Spleen (tissue), 7 donors: ENCODE data around the gene DHDH.

Experiments
- POLR2A ChIP-seq, 3 donors: fragments of 450-650 bp; IDR thresholded peaks; one replicate each; pipeline ENCODE4 v1.5.1; 2017; ENCODE audit warnings: antibody characterized with exemption in 3 of 3, mild to moderate bottlenecking in 1 of 3
- POLR2AphosphoS5 ChIP-seq, 3 donors: sonication (generic); formaldehyde crosslinking; IDR thresholded peaks; one replicate each; pipeline ENCODE4 v1.5.1; 2017; ENCODE audit warnings: antibody characterized with exemption in 3 of 3
- TF ChIP-seq, protein P1 (sequence below), 11 experiments: fragments of 200-600 bp in 7 of 11; fragments of 450-650 bp in 4 of 11; sonication (generic) in 4 of 11; IDR thresholded peaks in 8 of 11; conservative IDR thresholded peaks in 3 of 11; 1 replicate in 7 of 11; 2 replicates in 4 of 11; pipeline versions ENCODE4 v1.4.0 to v1.8.0; 2016 to 2021; ENCODE audit warnings: antibody characterized with exemption in 11 of 11, inconsistent platforms in 4 of 11, mild to moderate bottlenecking in 1 of 11
- donor health status: DM: no; HTN: no; CAD: no; lungs with moderate emphysema.
- donor health status: DM: no; HTN: no; CAD: no.
- donor health status: DM: no; HTN: no; CAD: no.

DNA sequence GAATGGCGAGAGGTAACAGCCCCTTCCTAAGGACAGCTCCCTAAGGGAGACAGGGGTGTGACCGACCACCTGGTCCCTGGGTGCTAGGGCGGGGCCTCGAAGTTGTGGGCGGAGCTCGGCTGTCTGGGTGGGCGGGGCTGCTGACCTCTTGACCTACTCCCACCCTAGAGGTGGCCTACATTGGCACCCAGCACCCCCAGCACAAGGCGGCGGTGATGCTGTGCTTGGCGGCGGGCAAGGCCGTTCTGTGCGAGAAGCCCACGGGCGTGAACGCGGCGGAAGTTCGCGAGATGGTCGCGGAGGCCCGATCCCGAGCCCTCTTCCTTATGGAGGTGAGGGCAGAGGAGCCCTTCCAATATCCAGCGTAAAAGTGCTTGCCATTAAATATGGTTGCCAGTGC lies 2.4 kb downstream of the DHDH start:
- TF ChIP-seq POLR2A (IDR thresholded peaks at IDR 0.05) (no peak), POLR2AphosphoS5 (IDR thresholded peaks at IDR 0.05) (no peak)
- TF ChIP-seq, protein P1, sequence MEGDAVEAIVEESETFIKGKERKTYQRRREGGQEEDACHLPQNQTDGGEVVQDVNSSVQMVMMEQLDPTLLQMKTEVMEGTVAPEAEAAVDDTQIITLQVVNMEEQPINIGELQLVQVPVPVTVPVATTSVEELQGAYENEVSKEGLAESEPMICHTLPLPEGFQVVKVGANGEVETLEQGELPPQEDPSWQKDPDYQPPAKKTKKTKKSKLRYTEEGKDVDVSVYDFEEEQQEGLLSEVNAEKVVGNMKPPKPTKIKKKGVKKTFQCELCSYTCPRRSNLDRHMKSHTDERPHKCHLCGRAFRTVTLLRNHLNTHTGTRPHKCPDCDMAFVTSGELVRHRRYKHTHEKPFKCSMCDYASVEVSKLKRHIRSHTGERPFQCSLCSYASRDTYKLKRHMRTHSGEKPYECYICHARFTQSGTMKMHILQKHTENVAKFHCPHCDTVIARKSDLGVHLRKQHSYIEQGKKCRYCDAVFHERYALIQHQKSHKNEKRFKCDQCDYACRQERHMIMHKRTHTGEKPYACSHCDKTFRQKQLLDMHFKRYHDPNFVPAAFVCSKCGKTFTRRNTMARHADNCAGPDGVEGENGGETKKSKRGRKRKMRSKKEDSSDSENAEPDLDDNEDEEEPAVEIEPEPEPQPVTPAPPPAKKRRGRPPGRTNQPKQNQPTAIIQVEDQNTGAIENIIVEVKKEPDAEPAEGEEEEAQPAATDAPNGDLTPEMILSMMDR (IDR thresholded peaks at IDR 0.05 in 8 of 11, conservative IDR thresholded peaks at IDR 0.05 in 3 of 11) = no peak
